Amygdala (tissue), 56 donors: ENCODE results near the gene GLIS1.

Experiments used
- DNase-seq, 56 donors: peaks; one replicate each; lab custom pipeline; 2025; lab: John Stamatoyannopoulos, UW

The GLIS1 gene

GRCh38 chr1:53722025-53722424, 16.9 kb downstream of the GLIS1 start:
- DNase-seq, result no peak

GRCh38 chr1:53721088-53721487, 17.9 kb downstream of the GLIS1 start:
- DNase-seq, result no peak

GRCh38 chr1:53719469-53719868, 19.5 kb downstream of the GLIS1 start:
- no peak for DNase-seq

GRCh38 chr1:53718443-53718842, 20.5 kb downstream of the GLIS1 start:
- no peak for DNase-seq

DNA sequence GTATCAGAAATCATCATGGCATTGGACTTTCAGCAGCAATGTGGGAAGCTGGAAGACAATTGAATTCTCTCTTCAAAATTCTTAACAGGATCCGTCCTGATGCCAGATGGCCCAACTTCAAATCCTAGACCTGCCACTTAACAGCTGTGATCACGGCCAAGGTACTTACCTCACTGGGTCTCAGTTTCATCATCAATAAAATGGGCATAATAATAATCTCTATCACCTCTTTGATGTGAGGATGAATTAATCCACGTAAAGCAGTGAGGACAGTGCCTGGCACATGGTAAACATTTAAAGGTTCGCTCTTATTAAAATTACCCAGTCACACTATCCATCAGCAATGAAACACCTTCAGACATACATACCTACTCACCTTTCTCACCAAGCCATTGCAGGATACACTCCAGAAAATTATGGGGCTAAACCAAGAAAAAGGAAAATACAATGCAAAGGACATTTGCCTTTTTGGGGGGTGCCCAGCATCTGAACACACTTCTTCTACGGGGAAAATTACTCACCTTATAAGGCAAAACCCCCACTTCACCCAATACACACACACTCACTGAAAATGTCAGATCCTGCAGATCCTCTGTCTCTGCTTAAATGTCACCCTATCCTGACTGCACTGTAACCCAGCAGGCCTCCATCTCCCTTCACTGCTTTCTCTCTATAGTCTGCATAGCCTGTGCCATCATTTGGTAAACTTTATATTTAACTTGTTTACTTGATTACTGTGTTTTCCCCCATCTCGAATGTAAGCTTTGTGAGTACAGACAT, 21.7 kb downstream of the GLIS1 start:
- DNase-seq, result no peak

DNA sequence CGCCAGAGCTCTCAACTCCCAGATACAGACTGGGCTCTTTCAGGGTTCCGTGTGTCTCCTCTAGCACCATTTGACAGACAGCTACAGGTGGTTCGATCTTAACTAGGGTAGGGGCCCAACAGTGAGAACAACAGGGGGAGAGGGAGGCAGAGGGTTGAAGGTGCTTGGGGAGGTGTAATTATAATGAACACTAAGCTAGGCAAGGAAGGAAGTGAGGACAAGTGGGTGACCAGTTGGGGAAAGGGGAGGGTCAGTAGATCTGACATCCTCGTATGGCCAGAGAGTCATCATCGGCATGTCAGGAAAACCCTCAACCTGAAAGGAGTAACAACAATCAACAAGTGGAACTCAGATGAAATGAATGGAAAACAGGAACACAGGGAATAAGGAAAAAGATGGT, 22.8 kb downstream of the GLIS1 start:
- DNase-seq, result no peak

DNA sequence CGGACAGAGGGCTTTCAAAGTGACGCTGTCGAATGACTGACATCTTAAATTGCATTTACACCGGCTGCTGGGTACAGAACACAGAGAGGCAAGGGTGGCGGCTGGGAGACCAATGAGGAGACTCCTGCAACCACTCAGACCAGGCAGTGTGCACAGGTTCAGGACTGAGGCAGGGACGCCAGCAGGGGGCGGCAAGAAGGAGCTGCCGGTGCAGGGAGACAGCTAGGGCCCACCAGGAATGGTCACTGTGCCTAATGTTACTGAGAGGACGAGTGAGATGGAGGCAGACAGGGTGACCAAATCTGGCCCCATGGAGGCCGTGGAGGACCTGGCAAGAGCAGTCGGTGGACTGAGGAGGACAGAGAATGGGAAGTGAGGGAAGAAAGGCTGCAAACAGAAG, 23.5 kb downstream of the GLIS1 start:
- DNase-seq, result no peak

- no peak for DNase-seq
Observed at GRCh38 chr1:53712276-53712675, 26.7 kb downstream of the GLIS1 start.

DNA sequence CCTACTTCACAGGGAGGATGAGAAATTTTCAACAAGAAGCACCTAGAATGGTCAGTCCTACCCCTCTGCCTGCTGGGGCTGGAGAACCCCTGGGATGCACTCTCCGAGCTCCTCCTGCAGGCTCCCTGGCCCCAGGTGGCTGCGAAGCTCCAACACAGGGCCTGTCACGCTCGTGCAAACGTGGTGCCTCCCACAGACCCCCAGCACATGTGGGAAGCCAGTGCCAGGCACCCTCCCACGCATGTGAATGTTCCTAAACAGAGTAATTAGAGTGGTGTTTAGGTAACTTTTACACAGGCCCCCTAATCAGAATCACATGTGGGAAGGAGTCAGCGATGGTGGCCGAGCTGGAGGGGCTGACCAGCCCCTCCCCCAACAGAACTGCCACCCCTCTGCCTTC, 28.4 kb downstream of the GLIS1 start:
- DNase-seq, result no peak

DNA sequence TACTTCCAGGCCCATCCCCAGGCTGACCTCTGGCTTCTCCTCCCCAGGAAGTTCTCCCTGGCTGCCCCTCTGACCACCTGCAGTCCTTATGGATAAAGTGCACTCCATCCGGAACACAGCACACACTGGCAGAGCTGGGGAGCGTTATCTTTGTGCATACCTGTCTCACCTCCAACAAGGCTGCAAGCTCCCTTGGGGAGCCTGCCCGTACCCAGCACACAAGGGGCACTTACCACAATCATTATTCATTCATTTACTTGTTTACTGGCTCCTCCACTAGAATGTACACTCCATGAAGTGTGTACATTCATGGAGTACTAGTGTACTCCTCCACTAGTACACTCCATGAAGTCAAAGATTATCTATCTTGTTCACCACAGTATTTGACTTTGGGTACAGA, 30.3 kb downstream of the GLIS1 start:
- no peak for DNase-seq

GRCh38 chr1:53706356-53706755, 32.6 kb downstream of the GLIS1 start:
- DNase-seq, result no peak

- no peak for DNase-seq
Observed at GRCh38 chr1:53705446-53706096, 33.4 kb downstream of the GLIS1 start.

DNA sequence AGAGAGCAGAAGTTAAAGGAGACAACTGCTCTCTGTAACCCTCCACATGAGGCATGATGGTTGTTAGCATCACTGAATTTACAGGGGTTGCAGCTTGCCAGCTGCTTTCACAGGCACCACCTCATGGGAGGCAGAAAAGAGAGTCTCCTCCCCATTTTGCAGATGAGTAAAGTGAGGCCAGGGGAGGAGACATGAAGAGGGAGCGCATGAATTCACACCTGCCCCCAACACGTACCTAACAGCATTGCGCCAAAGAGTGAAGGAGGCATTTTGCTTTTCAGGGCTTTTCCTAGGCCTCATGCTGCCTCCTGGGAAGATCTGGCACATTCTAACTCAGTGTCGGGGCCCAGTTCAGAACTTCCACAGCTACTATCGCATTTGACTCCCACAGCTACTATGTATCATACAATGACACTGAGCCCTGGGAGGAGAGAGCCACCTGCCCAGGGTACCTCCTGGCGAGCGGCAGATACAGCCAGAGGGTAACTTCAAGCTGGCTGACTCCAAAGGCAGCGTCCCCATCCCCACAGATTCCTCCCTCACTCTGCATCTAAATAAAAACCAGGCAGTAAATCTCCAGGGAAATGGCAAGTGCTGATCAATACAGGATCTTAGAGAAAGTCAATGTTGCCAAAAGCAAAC, 34.0 kb downstream of the GLIS1 start:
- no peak for DNase-seq

DNA sequence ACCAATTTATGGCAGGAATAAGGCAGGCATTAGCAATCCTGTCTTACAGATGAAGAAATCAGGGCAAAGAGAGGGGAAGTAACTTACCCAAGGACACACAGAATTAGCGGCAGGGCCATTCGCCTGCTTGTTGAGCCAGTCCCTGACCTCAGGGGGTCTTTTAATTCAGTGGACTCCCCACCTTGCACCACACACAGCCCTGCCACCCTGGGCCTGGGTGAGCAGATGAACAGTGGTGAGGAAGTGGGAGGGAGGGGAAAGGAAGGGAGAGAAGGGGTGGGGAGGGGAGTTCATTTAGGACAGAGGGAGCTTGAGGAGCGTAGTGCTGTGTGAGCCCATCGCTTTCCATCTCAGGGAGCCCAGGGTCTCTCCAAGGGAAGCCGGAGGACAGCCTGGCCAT, 34.7 kb downstream of the GLIS1 start:
- no peak for DNase-seq

DNA sequence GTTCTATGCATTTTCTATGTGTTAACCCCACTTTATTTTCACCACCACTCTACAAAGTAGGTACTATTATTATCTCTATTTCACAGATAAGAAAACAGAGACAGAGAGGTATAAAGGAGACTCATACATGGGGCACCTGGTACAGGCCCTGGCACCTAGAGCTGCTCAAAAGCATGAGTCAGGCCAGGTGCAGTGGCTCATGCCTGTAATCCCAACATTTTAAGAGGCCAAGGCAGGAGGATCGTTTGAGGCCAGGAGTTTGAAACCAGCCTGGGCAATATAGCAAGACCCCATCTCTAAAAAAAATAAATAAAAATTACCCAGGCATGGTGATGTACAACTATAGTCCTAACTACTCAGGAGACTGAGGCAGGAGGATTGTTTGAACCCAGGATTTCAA, 35.8 kb downstream of the GLIS1 start:
- DNase-seq, result no peak

DNA sequence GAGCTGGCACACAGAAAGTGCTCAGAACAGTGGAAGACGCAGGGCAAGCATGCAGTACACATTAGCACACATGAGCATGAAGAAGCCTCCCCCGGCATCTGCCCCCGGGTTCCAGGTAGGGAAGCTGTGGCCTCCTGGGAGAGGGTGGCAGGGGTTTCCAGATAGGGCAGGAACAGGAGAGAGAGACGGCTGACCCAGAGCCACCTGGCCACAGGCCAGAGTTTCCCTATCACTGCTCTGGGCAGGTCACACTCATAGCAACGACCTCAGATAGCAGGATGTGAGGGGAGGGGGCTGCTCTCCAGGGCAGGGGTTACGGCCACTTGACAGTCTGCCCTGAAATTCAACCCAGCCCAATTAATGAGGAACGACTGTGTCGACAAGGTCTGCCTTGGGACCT, 36.6 kb downstream of the GLIS1 start:
- DNase-seq, result no peak

GRCh38 chr1:53700776-53701175, 38.2 kb downstream of the GLIS1 start:
- DNase-seq, result no peak

- DNase-seq, result no peak
Observed at GRCh38 chr1:53699981-53700380, 39.0 kb downstream of the GLIS1 start.

DNA sequence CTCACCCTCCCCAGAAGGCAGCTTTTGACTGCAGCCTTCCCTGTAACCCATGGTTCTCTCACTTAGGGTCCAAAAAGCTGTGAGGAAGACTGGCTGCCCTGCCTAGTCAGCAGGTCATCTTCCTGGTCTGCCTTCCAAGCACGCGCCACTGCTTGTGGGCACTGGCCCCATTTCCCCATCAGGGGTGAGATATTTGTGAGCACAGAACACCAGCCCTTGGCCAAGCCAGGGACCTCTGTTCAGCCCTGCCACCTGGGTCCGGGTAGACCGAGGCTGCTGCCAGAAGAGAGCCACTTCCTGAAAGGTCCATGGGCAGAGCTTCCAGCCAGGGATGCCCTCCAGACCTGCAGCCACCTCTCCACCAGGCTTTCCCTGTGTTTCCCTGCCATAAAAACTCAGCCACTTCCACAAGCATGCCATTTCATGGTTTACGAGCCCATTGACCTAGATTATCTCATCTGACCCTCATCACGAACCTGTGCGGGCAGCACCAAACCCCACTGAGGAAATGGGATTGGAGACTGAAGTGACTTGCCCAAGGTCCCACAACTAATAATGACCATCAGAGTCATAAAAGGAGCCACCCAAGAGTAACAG, 40.5 kb downstream of the GLIS1 start:
- DNase-seq, result no peak

- no peak for DNase-seq
Observed at GRCh38 chr1:53697721-53698383, 41.1 kb downstream of the GLIS1 start.

- no peak for DNase-seq
Observed at GRCh38 chr1:53696990-53697389, 42.0 kb downstream of the GLIS1 start.
